Stomach (tissue), 4 donors: ENCODE measurements around the gene GALP.

Source experiments
- CTCF ChIP-seq, 7 experiments: fragments of 450-650 bp in 4 of 7; fragments of 200-600 bp in 3 of 7; sonication (generic) in 3 of 7; IDR thresholded peaks; one replicate each; pipeline ENCODE4 v1.5.1; 2016 to 2019; ENCODE audit warnings: antibody characterized with exemption in 7 of 7, control low read depth in 2 of 7, mild to moderate bottlenecking in 1 of 7
- POLR2A ChIP-seq, 4 donors: fragments of 450-650 bp; IDR thresholded peaks; one replicate each; pipeline ENCODE4 v1.6.1; 2016; ENCODE audit warnings: antibody characterized with exemption in 4 of 4, control low read depth in 2 of 4, mild to moderate bottlenecking in 1 of 4, moderate library complexity in 1 of 4

- TF ChIP-seq CTCF (IDR thresholded peaks at IDR 0.05) (no peak), POLR2A (IDR thresholded peaks at IDR 0.05) (no peak)
Observed at GRCh38 chr19:56209091-56209490, 33.3 kb downstream of the GALP start.
